ENCODE data around the gene GSTT2B.
A peak's percentile ranks its signal among the peaks of the same experiment; 100 is the strongest.
"Not testable (repeated sequence)": the region's sequence is repeated elsewhere in the genome, so short reads cannot be mapped to it uniquely, and the experiment has no call there.

Gene GSTT2B

GRCh38 chr22:23939017-23939357 lies 22.0 kb downstream of the GSTT2B start:
- DNase-seq = no peak

DNA sequence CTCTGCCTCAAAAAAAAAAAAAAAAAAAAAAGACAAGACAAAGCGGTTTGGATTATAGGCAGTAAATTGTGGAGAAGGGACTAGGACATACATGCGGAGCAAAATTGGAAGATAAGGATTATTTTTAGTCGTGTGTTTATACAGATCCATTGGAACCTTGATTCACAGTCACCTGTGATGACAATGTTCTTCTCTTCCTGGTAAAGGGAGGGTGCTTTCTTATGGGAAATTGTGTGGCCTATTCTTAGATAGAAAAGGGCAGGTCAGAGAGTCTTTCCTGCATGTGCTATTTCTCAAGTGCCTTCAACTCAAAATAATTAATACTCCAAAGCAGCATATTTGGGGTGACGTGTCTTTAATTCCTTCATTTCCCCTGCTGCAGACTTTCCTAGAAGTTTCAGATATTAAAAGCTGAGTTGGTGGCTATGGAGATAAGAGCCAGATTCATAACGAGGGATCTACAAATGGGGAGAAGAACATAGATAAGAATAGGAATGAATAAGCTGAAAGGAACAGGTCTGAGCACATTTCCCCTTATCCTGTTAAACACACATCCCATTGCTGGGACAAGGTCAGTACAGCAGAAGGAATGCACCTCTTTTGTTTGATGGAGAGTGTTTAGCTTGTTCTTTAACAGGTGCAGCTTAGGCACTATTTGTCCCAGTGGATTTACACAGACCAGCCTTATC lies 22.5 kb downstream of the GSTT2B start:
- DNase-seq = no peak

DNA sequence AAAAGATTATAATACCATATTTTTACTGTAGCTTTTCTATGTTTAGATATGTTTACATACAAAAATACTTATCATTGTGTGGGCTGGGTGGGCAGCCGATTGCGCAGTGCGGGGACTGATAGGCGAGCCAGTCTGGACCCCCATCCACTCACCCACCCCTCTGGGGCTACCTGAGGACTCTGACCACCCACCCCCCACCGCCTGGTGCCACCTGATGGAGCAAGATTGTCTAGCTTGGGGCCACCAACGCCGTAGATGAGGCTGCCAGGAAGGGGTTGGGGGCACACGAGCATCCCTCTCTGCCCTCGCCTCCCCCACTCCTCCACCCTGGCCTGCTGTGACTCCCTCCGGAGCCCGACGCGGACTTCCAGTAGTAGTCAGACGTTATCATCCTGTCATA lies 34.4 kb downstream of the GSTT2B start:
- no peak for DNase-seq

DNA sequence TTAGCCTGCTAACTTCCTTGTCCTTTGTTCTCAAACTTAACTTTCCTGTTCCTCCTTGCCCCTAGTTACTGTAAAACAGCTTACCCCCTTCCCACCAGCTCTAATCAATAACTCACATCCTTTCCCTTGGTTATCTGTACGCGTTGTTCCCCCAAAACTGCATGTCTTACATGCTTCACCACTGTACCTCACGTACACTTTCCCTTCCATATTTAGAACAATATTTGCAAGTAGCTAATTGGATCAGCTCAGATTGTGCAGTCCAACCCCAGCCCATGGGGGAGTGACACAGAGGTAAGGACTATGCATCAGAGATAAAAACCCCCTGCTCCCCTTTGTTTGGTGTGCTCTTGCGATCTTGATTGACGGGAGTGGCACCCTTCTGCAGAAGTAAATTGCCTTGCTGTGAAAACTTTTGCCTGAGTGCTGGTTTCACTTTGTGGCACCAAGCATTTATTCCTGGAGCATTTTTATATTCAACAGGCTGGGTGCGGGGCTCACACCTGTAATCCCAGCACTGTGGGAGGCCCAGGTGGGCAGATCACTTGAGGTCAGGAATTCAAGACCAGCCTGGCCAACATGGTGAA lies 35.9 kb downstream of the GSTT2B start:
- DNase-seq = peak; percentile 8

DNA sequence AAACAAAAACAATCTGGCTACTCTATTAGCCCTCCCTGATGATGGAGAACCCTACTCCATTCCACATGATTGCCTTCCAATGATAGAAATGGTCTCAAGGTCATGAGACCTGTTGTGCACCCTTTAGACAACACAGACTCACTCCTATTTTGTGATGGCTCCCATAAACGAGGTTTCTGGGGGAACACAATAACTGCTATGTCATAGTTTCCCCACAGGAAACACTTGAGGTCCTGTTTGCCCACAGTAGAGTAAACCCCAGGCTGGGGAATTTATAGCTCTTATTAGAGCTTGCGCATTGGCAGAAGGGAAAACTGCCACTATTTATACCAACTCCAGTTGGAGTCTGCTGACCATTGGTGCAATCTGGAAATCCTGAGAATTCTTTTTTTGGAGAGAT lies 38.1 kb downstream of the GSTT2B start:
- DNase-seq = no peak

DNA sequence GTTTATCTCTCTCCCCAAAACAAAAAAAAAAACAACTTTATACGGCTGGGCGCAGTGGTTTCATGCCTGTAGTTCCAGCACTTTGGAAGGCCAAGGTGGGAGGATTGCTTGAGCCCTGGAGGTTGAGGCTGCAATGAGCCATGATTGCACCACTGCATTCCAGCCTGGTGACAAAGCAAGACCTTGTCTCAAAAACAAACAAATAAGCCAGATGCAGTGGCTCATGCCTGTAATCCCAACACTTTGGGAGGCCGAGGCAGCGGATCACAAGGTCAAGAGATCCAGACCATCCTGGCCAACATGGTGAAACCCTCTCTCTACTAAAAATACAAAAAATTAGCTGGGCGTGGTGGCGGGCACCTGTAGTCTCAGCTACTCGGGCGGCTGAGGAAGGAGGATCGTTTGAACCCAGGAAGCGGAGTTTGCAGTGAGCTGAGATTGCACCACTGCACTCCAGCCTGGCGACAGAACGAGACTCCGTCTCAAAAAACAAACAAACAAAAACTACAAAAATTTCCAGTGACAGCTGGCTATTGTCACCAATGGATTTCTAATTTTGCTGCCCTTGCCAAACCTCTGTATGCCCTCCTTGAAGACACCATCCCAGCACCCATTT lies 39.3 kb downstream of the GSTT2B start:
- not testable (repeated sequence) for DNase-seq

- not testable (repeated sequence) for DNase-seq
Measured at GRCh38 chr22:23920267-23920611, 40.8 kb downstream of the GSTT2B start.

GRCh38 chr22:23915290-23915689 lies 45.7 kb downstream of the GSTT2B start:
- DNase-seq = no peak

GRCh38 chr22:23913661-23914353 lies 47.2 kb downstream of the GSTT2B start:
- DNase-seq = peak; percentile 98

GRCh38 chr22:23913306-23913660 lies 47.7 kb downstream of the GSTT2B start:
- DNase-seq = no peak

- no peak for DNase-seq
Measured at GRCh38 chr22:23912293-23912903, 48.6 kb downstream of the GSTT2B start.

DNA sequence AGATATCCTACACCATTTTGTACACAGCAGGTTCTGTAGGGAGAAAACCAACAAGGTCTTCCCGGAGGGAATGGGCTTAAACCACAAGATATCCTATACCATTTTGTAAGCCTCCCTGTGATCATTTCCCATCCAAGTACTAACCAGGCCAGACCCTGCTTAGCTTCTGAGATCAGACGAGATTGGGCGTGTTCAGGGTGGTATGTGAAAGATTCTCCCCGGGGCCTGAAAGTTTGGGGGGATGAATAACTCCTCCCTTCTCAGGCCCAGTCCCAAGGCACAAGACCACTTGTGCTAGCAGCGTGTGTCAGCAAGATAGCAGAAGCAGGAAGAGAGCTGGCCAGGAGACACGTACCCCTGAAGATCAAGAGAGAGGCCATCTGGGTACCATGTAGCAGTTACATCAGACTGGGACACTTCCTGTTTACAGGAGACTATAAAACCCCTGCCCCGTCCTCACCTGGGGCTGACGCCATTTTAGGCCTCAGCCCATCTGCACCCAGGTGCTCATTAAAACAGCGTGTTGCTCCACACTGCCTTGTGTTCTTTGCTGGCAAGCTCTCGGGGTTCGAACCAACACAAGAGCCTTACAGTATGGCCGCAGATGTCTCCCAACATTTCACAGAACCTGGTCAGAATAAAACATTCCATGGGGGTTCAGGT lies 49.5 kb downstream of the GSTT2B start:
- no peak for DNase-seq

DNA sequence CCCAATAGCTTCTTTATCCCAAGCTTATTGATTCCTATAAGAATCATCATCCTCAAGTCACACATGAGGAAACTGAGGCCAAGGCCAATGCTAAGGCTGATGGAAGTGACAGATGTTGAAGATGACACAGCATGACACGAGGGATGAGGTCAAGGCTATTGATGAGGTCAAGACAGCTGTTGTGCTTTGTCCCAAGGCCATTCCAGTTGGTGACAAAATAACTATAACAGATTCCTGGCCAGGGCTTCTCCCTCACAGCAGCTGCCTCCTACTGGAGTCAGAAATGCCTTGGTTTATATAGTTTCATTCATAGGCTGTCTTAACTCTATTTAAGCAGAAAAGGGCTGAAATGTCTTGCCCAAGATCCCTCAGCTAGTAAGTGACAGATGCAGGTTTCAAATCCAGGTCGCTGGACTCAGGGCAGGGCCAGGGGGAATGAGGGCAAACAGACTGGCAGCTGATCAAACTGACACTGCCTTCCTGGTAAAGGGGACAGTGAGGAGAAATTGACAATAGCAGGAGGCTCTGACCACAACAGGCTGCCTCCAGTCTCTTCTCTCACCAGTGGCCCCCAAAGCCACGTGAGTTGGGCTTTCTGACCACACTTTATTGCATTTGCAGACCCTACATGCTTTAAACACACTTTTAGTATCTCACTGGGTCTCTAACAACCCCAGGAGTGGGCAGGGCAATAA lies 50.4 kb downstream of the GSTT2B start:
- peak; percentile 14 for DNase-seq

DNA sequence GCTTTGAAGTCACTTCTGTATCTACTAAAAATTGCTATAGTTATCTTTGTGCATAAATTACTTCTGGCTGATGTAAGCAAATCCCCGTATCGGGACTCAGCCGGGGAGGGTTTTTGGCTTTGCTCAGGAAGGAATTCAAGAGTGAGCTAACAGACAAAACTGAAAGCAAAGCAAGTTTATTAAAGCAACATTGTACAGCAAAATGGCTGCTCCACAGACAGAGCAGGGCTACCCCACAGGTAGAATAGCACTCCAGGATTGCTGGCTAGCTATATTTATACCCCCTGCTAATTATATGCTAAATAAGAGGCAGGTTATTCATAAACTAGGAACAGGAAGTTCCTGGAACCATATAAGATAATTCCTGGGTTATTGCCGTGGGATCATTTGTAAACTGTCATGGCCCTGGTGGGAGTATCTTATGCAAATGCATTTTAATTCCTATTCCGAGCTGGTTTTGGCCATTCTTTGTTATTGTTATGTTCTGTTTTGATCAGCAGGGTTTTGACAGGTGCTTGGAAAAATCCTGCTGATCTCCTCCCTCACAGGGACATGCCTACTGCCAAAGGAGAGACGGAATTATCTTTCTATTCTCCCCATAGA lies 51.6 kb downstream of the GSTT2B start:
- DNase-seq = no peak

- DNase-seq = no peak
Measured at GRCh38 chr22:23908587-23909205, 52.3 kb downstream of the GSTT2B start.

- not testable (repeated sequence) for DNase-seq
Measured at GRCh38 chr22:23907423-23907822, 53.6 kb downstream of the GSTT2B start.

All from NCI-H1092 treated with DMSO at 0.1 percent for 48 hours (cell line).